OCI-LY7 (cell line): ENCODE results near the gene PILRA. TPM values are rescaled to one million over a fixed set of nuclear protein-coding genes. Genes with fewer than 3 reads are reported as not detected.
"Not testable (repeated sequence)": the region's sequence is repeated elsewhere in the genome, so short reads cannot be mapped to it uniquely, and the experiment has no call there.

ENCODE experiments used
- BruUV-seq: library from RNA; stranded (reverse); fragments of 400-500 nt; replicated peaks from 2 replicates; lab custom pipeline; 2021; lab: Mats Ljungman, UMichigan
- CTCF ChIA-PET: fragments of 300-600 bp; sonication (Branson Sonifier 250); formaldehyde crosslinking; loops from one replicate; lab custom pipeline; 2022; ENCODE audit warnings: antibody characterized with exemption; ENCODE audit not compliant: unreplicated experiment; lab: Charles Lee
- POLR2A ChIA-PET: fragments of 300-600 bp; sonication (Branson Sonifier 250); formaldehyde crosslinking; loops from one replicate; lab custom pipeline; 2022; ENCODE audit warnings: antibody characterized with exemption; lab: Charles Lee
- DNase-seq: peaks from one replicate; pipeline ENCODE4 v3.0.0-alpha.2; 2015; ENCODE audit warnings: low spot score
- H2AFZ ChIP-seq: fragments of 200-600 bp; sonication (generic), shearing (Covaris generic); 2 replicates; pipeline ENCODE4 v1.6.1; 2014; ENCODE audit warnings: mild to moderate bottlenecking, antibody characterized with exemption, low read length, moderate library complexity
- H3K27ac ChIP-seq: fragments of 200-600 bp; sonication (generic); 2 replicates; pipeline ENCODE4 v1.5.1; 2014; ENCODE audit warnings: mixed run types, low read depth, mild to moderate bottlenecking, moderate library complexity, low read length, inconsistent platforms; ENCODE audit not compliant: poor library complexity, severe bottlenecking
- H3K36me3 ChIP-seq: fragments of 200-600 bp; sonication (generic); 2 replicates; pipeline ENCODE4 v1.6.1; 2014; ENCODE audit warnings: mild to moderate bottlenecking, antibody characterized with exemption, low read length, moderate library complexity, mixed read lengths; ENCODE audit not compliant: insufficient read depth
- H3K4me1 ChIP-seq: fragments of 200-600 bp; sonication (generic); 2 replicates; pipeline ENCODE4 v1.5.1; 2014; ENCODE audit warnings: mild to moderate bottlenecking, low read length; ENCODE audit not compliant: insufficient read depth, poor library complexity, severe bottlenecking
- H3K4me2 ChIP-seq: fragments of 200-600 bp; sonication (generic); 2 replicates; pipeline ENCODE4 v1.6.1; 2014; ENCODE audit warnings: mild to moderate bottlenecking, low read length
- H3K4me3 ChIP-seq: fragments of 200-600 bp; sonication (generic); 2 replicates; pipeline ENCODE4 v1.5.1; 2014; ENCODE audit warnings: mild to moderate bottlenecking, low read depth, low read length; ENCODE audit not compliant: poor library complexity, severe bottlenecking
- H3K79me2 ChIP-seq: fragments of 200-600 bp; sonication (generic); 2 replicates; pipeline ENCODE4 v1.6.1; 2016; ENCODE audit warnings: low read depth, mild to moderate bottlenecking, low read length, moderate library complexity, mixed read lengths; ENCODE audit not compliant: insufficient read depth
- H3K9me2 ChIP-seq: fragments of 200-600 bp; sonication (generic); 2 replicates; pipeline ENCODE4 v1.6.1; 2016; ENCODE audit warnings: mild to moderate bottlenecking, low read length, mixed read lengths; ENCODE audit not compliant: insufficient read depth
- H3K9me3 ChIP-seq: fragments of 200-600 bp; sonication (generic); 2 replicates; pipeline ENCODE4 v1.6.1; 2014; ENCODE audit warnings: mild to moderate bottlenecking, mixed run types, low read length, mixed read lengths
- H4K20me1 ChIP-seq: fragments of 200-600 bp; sonication (generic); 2 replicates; pipeline ENCODE4 v1.6.1; 2014; ENCODE audit warnings: mild to moderate bottlenecking, antibody characterized with exemption, low read length, moderate library complexity, mixed read lengths; ENCODE audit not compliant: insufficient read depth
- CTCF ChIP-seq: fragments of 200-600 bp; sonication (generic); conservative IDR thresholded peaks from 2 replicates; pipeline ENCODE4 v1.5.1; 2014; ENCODE audit warnings: mild to moderate bottlenecking, antibody characterized with exemption, low read length, moderate library complexity, mixed read lengths
- EZH2phosphoT487 ChIP-seq: fragments of 200-600 bp; sonication (generic); IDR thresholded peaks from 2 replicates; pipeline ENCODE4 v1.6.1; 2018; ENCODE audit warnings: low read depth, borderline replicate concordance, mild to moderate bottlenecking, mixed run types, antibody characterized with exemption, low read length, moderate library complexity, mixed read lengths
- intact Hi-C: fragments of 100-400 bp; cut with micrococcal nuclease; formaldehyde crosslinking; loops from one replicate; pipeline ENCODE4 v1.10.0; 2022; ENCODE audit not compliant: unreplicated experiment
- total RNA-seq, 2 experiments: library from RNA; depleted of rRNA in 1 of 2; stranded (reverse); fragments of >200 nt in 1 of 2; shearing (Covaris generic) in 1 of 2; gene quantifications; 2 replicates each; pipeline ENCODE4 v1.2.3, GENCODE V29; 2014 to 2022

The PILRA gene
- total RNA-seq, 2 experiments from 2014 or later: 8.0 to 16.0 TPM

GRCh38 chr7:100360135-100360854 lies 13.0 kb upstream of the PILRA start:
- ChIA-PET POLR2A (no interaction called here), CTCF (interaction anchor here (0.6 kb wide), 1 partner anchor 14 kb away, joined by 3 read pairs; no protein-coding TSS in a partner anchor)
- BruUV-seq: no TSS peak

GRCh38 chr7:100363098-100363497 lies 10.2 kb upstream of the PILRA start:
- TF ChIP-seq EZH2phosphoT487: no peak

More at GRCh38 chr7:100360135-100360854, 13.0 kb upstream of the PILRA start:
- no peak for DNase-seq
- no peak for TF ChIP-seq EZH2phosphoT487
- no peak for TF ChIP-seq CTCF
- Histone ChIP-seq H3K9me3 (no peaks in the 10 kb centered on the region), H3K27ac (no peak overlapping the region), H3K79me2 (no peaks in the 10 kb centered on the region), H2AFZ (no peak overlapping the region), H4K20me1 (no peaks in the 10 kb centered on the region), H3K4me1 (peaks cover 15% of the 10 kb centered on the region), H3K9me2 (no peaks in the 10 kb centered on the region), H3K4me2 (no peak overlapping the region), H3K4me3 (no peak overlapping the region), H3K36me3 (peaks cover 98% of the 10 kb centered on the region)
- intact Hi-C loops: no loop called here

GRCh38 chr7:100363797-100364196 lies 9.5 kb upstream of the PILRA start:
- H2AFZ ChIP-seq, H3K27ac ChIP-seq, H3K4me2 ChIP-seq, H4K20me1 ChIP-seq, POLR2A ChIA-PET, intact Hi-C loops, H3K9me3 ChIP-seq, H3K79me2 ChIP-seq, H3K9me2 ChIP-seq, DNase-seq, H3K4me3 ChIP-seq, CTCF ChIA-PET, BruUV-seq: not testable (repeated sequence)
- Histone ChIP-seq H3K36me3 (peaks cover 85% of the 10 kb centered on the region), H3K4me1 (peaks cover 39% of the 10 kb centered on the region)

More at GRCh38 chr7:100363098-100363497, 10.2 kb upstream of the PILRA start:
- no peaks in the 10 kb centered on the region for H3K79me2 ChIP-seq
- H3K27ac ChIP-seq: no peak overlapping the region
- no peak overlapping the region for H3K4me3 ChIP-seq
- no peak overlapping the region for H2AFZ ChIP-seq
- no peaks in the 10 kb centered on the region for H3K9me2 ChIP-seq
- intact Hi-C loops: no loop called here
- no peak overlapping the region for H3K4me2 ChIP-seq
- peaks cover 39% of the 10 kb centered on the region for H3K4me1 ChIP-seq
- DNase-seq: no peak
- POLR2A ChIA-PET: no interaction called here
- CTCF ChIA-PET: no interaction called here
- no TSS peak for BruUV-seq
- no peaks in the 10 kb centered on the region for H4K20me1 ChIP-seq
- H3K36me3 ChIP-seq: peaks cover 85% of the 10 kb centered on the region
- no peaks in the 10 kb centered on the region for H3K9me3 ChIP-seq
